NCI-H2107 (cell line): ENCODE measurements around the gene CD22.

ENCODE experiments used
- DNase-seq: peaks from one replicate; lab custom pipeline; 2025; lab: John Stamatoyannopoulos, UW

CD22 gene

GRCh38 chr19:35388277-35389054 lies 59.5 kb downstream of the CD22 start:
- DNase-seq: no peak

GRCh38 chr19:35389192-35389861 lies 60.3 kb downstream of the CD22 start:
- DNase-seq: no peak

- no peak for DNase-seq
These were observed 64.0 kb downstream of the CD22 start for GRCh38 chr19:35392742-35393715.

GRCh38 chr19:35395382-35396199 lies 66.6 kb downstream of the CD22 start:
- no peak for DNase-seq

GRCh38 chr19:35396240-35396885 lies 67.4 kb downstream of the CD22 start:
- no peak for DNase-seq
